ENCODE data around the gene FBN1.
A peak's percentile ranks its signal among the peaks of the same experiment; 100 is the strongest.

The FBN1 gene

DNA sequence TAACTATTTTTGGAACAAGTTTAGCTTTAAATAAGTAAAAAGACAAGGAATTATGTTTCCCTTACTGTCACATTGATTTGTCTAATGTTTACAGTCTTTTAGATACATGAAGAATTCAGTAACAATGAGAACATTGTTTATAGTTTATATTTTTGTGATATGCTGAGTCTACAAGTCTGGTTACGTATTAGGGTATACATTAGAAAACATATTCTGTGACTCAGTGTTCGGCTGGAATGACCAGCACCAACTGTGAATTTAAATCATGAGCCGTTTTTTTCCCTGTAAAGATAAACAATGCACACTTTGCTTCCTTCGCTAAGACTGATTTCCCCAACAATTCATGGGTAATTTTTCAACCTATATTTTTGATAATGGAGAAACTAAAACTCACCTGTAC lies 182.8 kb downstream of the FBN1 start:
- DNase-seq, result no peak

- DNase-seq, result peak; percentile 3
Measured at GRCh38 chr15:48459571-48460442, 185.7 kb downstream of the FBN1 start.

DNA sequence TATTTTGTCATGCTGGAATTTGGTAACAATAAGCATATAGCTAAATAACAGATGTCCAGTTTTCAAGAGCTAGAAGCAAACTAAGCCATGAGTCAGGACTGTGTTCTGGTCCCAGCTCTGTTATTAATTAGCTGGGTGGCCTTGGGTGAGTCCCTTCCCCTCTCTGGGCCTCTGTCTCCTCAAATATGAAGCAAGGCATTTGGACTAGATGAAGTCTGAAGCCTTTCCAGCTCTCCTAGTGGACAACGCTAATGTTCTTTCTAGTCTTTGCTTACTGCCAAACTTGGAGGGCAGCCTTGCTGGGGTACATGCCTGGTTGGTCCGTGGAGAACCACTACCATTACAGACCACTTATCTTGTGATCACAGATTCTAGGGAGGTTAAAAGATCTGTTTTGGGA lies 186.6 kb downstream of the FBN1 start:
- no peak for DNase-seq

GRCh38 chr15:48456134-48456533 lies 189.4 kb downstream of the FBN1 start:
- DNase-seq, result no peak

DNA sequence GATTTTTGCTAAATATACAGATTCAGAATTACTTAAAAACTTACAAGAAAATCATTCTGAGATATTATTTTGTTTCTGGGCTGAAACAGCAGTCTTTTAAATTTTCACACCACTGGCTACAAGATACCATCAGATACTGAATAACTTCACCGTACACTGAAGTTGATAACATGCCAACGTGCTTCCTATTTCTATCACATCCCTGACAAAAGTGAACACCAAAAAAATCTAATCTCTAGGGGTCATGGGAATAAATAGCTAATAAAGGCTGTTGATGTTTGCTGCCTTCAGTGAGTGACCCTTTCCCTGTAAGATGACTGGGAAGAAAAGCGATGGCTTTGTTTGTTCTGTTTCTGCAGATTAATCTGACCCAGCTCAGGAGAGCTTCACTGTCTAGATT lies 193.8 kb downstream of the FBN1 start:
- no peak for DNase-seq

GRCh38 chr15:48451241-48451640 lies 194.3 kb downstream of the FBN1 start:
- no peak for DNase-seq

DNA sequence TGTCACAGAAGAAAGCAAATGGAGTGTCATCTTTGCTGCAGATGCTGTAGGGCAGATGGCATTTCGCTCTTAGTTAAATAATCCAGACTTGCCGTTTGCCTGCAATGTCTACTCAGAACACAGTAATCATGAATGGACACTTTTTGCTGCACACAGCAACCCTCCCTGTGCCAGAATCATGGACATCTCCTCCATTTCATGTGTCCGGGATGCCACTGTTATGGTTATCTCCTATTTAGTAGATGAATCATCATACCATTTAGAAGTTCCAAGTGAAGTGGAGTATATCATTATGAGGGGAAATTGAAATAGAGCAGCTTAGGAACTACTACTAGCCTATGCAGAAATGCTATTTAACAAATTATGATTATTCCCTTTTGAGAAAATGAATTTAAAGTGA lies 195.8 kb downstream of the FBN1 start:
- no peak for DNase-seq

GRCh38 chr15:48447657-48448056 lies 197.9 kb downstream of the FBN1 start:
- DNase-seq, result no peak

- DNase-seq, result no peak
Measured at GRCh38 chr15:48447058-48447457, 198.5 kb downstream of the FBN1 start.

GRCh38 chr15:48442011-48442410 lies 203.5 kb downstream of the FBN1 start:
- DNase-seq, result no peak

DNA sequence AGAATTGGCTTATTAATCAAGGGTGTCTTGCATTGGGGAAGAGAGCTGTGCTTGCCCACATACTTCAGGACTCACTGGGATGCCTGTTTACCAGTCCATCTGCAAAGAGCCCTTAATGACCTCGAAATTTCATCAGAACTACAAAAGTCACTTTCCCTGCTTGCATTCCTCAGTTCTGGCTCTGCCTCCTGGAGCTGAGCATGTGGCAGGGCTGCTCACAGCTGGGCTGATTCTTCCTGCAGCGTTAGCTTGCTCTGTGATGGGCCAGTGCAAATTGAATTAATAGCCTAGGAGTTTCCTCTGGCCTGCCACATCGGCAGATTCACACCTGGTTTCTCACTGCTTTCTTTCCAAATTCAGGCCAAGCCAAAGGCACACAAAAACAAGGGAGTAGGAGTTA lies 205.4 kb downstream of the FBN1 start:
- DNase-seq, result no peak

DNA sequence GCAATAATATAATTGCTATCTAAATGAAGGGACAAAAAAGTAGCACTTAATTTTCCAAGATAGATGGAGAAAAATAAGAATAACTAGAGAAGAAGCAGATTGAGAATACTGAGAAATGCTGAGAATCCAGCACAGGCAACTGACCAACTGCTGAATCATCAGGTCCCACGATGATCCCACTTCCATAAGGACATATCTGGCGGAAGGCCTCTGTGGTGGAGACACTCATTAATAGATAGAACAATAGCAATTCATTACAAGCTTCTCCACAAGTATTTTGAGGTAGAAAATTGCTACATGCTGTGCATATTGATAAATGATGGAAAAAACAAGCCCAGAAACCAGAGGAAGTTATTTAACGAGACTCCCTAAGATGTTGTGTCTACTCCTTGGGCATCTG lies 208.3 kb downstream of the FBN1 start:
- no peak for DNase-seq

DNA sequence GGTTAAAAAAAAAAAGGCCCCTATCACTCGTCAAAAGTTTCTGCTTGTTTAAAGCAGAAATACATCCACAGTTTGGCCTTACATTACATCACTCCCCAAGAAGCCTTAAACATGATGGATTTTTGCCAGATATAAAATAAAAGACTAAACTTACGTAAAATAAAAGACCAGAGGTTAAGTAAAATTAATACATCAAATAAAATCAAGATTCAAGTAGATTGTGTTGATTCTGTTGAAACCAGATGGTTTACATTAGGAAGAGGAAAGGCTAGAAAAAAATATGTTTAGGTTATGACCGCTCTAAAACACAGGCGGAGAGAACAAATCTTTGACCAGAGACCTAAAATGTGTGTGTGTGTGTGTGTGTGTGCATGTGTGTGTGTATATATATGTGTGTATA lies 210.2 kb downstream of the FBN1 start:
- no peak for DNase-seq

DNA sequence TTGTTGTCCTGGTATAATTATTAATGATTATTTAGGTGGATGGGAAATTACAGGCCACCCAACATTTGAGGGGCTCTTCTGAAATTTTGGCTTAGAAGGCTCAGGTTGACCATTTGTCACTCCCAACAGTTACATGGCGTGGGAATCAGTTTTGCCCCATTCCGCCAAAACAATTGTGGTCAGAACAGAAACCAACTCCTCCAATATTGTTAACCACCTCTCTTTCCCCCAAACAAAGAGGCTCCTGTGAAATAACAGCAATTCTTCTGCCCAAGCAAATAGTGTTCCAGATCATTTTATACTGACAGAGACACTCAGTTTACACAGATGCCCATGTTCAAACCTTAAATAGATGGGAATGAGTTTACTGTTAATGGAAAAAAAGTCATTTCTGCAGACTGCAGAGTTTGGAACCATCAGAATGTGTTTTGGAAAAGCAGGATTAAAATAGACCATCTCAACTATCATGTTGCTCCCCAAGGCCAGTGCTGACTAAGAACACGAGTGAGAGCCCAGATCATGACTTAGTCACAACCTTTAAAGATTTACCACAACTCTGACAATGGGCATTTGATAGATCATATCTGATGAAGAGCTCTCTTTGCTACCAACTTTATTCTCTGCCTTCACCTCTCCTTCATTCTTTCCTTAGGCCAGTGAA lies 212.2 kb downstream of the FBN1 start:
- DNase-seq, result no peak

GRCh38 chr15:48432688-48433087 lies 212.8 kb downstream of the FBN1 start:
- DNase-seq, result no peak

DNA sequence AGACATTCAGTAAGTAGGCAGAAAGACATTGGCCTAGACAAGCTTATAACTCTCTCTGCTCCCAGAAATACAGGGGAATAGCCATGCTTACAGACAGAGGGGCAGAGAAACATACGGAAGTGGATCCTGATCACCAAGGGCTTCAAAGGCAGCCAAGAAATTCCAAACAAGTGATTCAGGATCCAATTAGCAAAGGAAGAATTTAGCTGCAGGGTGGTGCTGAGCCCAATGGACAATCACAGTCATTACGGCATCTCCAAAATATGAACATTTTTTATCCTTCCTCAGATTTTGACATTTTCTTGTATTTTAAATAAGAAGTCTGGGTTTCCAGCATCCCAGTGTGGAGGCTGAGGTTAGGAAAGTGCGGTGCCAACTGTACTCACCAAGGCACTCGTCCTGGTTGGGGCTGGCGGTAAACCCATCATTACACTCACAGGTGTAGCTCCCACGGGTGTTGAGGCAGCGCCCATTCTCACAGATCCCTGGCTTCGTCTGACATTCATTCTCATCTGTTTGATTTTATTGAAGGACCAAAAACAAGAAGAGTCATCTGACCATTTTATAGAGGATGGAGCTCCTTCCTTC lies 217.5 kb downstream of the FBN1 start:
- no peak for DNase-seq

DNA sequence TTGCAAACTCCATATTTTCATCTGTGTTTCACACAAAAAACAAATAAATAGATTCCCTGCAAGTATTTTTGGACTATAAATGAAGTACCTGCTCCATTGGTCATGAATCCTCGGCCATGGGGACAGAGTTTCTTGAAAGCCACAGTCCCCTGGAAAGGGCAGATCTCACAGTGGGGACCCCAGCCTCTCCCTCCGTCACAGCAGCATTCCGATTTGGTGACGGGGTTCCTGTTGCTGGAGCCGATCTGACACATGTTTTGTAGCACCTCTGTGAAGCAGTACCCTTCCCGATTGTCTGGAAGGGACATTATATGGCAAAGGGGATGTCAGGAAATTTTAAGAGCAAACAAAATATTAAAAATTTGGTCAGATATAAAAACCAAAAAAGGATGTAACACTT lies 218.0 kb downstream of the FBN1 start:
- no peak for DNase-seq

DNA sequence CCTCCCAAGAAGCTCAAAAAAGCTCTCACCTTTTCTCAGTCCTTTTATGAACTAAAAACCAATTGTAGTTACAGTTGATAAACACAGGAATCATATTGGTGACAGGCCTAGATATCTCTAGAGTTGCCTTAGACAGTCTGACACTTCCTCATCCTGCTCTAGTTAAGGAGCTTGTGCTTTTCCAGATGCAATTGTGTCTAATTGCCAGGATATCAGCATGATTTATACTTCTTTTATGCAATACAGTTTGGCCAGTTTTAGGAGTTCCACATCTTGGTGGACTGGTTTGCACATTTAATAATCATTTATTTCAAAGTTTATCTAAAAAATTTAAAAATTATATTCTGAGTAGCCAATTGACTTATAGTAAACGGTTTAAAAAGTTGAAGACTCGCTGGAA lies 218.6 kb downstream of the FBN1 start:
- no peak for DNase-seq

GRCh38 chr15:48426044-48426443 lies 219.5 kb downstream of the FBN1 start:
- DNase-seq, result no peak

GRCh38 chr15:48425051-48425450 lies 220.5 kb downstream of the FBN1 start:
- DNase-seq, result no peak

DNA sequence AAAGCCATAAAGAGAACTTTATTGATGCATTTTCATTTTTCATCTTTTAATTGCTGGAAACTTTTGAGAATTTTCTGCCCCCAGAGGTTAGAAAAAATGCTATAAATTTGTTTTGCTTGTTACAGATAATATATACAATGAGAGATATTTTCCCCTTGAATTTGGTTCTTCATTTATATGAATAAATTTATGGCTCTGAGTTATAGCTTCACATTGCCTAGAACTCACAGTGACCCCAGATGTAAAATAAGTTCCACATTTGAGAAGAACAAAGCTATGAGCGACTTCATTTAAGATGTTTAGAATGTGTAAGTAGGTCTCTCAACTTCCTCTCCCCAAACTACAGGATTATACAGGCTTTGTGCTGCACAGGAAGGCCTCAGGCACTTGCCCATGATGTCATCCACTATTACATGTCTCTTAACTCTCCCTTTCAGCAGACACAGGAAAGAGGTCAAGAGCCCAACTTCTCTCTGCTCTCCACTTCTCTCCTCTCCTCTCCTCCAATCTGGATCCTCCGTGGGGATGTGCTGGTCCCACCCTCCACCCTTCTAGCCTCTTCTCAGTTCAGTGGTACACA lies 221.5 kb downstream of the FBN1 start:
- peak; percentile 51 for DNase-seq

- peak; percentile 5 for DNase-seq
Measured at GRCh38 chr15:48423342-48423741, 222.2 kb downstream of the FBN1 start.

DNA sequence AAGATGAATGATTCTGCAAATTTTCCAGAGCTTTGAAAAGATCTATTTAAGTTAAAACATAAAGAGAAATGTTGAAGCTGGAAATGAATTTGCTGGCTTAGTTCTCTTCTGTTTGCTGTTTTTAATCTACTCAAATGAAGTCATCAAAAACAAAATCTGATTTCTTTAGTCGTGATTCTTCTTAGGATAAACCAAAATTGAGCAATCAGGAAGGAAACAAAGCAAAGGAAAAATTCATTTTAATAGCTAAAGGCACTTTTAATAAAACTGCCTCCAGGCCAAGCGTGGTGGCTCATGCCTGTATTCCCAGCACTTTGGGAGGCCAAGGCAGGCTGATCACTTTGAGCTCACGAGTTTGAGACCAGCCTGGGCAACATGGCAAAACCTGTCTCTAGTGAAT lies 223.1 kb downstream of the FBN1 start:
- no peak for DNase-seq

GRCh38 chr15:48421362-48421761 lies 224.1 kb downstream of the FBN1 start:
- DNase-seq, result no peak
